ENCODE results near the gene PDSS2. TPM values are rescaled to one million over a fixed set of nuclear protein-coding genes. Genes with fewer than 3 reads are reported as not detected.

PDSS2 gene
- total RNA-seq, 2 experiments from 2014 or later, result 13.1 to 16.9 TPM

DNA sequence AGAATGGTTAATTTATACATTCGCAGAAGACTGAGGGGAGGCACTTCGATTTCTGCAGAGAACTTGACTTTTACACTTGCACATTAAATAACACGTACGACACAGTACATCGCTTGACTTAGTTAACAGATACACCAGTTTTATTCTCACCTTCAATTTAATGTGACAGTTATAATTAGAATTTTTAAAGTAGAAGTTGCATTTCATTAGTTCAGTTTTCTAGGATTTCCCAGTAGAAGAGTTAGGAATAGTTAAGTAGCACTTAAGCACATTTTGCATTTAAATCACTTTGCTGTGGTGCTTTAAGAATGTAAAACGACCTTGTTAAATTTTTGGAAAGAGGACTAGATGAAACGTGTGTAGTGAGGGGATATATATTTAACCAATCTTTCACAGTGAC, 342.4 kb downstream of the PDSS2 start:
- peak overlapping the region; percentile 70 for H3K4me3 Mint-ChIP-seq
- no peaks in the 10 kb centered on the region for H3K36me3 Mint-ChIP-seq
- H3K27me3 Mint-ChIP-seq, result peaks cover 18% of the 10 kb centered on the region
- no peaks in the 10 kb centered on the region for H3K9me3 Mint-ChIP-seq (ENCODE audit: low read depth)
- CTCF ChIA-PET, result interaction anchor here (0.9 to 4.2 kb wide), 3 partner anchors 14 to 551 kb away, joined by 3 to 59 read pairs (median 4); partner anchors contain the start of gene MTRES1
- DNase-seq, result no peak
- peaks cover 22% of the 10 kb centered on the region for H3K4me1 Mint-ChIP-seq
- ATAC-seq, result no peak
- no peak overlapping the region for H3K27ac Mint-ChIP-seq

DNA sequence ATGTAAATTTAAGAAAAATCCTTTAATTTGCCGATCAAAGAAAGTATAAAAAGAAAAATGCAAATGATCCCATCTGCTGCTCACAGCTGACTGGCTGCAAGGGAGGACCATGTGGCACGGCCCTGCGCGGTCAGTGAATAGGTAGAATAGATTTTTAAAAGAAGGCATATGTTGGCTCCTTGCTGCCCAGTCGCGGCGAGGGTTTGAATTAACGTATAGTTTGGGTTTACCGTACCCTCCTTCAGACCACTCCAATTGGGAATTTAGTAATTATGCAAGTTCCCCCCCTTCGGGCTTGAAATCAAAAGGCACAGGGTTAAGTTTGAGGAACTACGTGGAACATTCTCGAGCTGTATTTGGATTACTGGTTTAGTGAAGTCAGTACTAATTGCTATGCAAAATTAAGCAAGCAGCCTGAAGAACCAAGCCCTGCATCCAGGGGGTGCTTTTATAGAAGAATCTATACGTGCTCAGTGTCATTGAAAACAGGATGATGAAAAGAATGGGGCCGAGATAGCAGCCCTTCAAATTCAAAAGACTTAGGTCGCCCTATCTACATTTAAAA, 343.0 kb downstream of the PDSS2 start:
- peak overlapping the region; percentile 54 for H3K27ac Mint-ChIP-seq
- ATAC-seq (no peak), DNase-seq (peak; percentile 55)
- H3K36me3 Mint-ChIP-seq, result no peaks in the 10 kb centered on the region
- H3K4me3 Mint-ChIP-seq, result peak overlapping the region; percentile 70
- CTCF ChIA-PET, result interaction anchor here (0.7 to 4.2 kb wide), 9 partner anchors 8 to 732 kb away, joined by 3 to 59 read pairs (median 3); partner anchors contain the start of gene MTRES1
- H3K4me1 Mint-ChIP-seq, result peaks cover 20% of the 10 kb centered on the region
- H3K9me3 Mint-ChIP-seq (ENCODE audit: low read depth), result no peaks in the 10 kb centered on the region
- H3K27me3 Mint-ChIP-seq, result peaks cover 18% of the 10 kb centered on the region

DNA sequence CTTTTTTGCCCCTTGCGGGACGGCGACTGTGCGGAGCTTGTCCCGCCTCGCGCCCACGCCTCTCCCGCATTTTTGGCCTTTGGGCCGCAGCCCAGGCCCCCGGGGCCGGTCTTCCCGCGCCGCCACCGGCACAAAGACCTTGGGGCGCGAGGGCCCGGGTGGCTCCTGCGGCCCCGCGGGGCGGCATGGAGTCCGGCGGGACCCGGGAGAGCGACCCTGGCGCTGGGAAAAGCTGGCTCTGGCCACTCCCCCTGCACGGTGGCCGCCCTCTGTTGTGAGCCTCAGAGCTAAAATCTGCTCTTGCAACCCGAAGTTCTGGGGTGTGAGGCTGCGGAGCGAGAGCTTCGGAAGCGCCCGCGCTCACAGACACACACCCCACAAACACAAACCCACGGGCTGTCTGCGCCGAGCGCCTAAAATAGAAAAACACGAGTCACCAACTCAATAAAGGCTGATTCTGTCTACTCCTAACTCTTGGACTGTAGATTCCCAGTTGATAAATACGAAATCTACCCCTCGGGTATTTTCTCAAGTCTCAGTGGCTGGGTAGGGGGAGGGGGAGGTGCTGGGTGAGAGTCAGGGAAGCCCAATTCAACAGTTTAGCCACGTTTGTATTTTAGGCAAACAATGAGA, 343.6 kb downstream of the PDSS2 start:
- ATAC-seq, result peak; percentile 11
- Mint-ChIP-seq H3K4me1 (peaks cover 20% of the 10 kb centered on the region), H3K4me3 (peak overlapping the region; percentile 70), H3K27ac (peak overlapping the region; percentile 54), H3K27me3 (peaks cover 18% of the 10 kb centered on the region), H3K36me3 (no peaks in the 10 kb centered on the region), H3K9me3 (ENCODE audit: low read depth) (no peaks in the 10 kb centered on the region)
- CTCF ChIA-PET, result interaction anchor here (0.7 to 4.2 kb wide), 9 partner anchors 9 to 733 kb away, joined by 3 to 59 read pairs (median 3); partner anchors contain the start of gene MTRES1
- peak; percentile 43 for DNase-seq

DNA sequence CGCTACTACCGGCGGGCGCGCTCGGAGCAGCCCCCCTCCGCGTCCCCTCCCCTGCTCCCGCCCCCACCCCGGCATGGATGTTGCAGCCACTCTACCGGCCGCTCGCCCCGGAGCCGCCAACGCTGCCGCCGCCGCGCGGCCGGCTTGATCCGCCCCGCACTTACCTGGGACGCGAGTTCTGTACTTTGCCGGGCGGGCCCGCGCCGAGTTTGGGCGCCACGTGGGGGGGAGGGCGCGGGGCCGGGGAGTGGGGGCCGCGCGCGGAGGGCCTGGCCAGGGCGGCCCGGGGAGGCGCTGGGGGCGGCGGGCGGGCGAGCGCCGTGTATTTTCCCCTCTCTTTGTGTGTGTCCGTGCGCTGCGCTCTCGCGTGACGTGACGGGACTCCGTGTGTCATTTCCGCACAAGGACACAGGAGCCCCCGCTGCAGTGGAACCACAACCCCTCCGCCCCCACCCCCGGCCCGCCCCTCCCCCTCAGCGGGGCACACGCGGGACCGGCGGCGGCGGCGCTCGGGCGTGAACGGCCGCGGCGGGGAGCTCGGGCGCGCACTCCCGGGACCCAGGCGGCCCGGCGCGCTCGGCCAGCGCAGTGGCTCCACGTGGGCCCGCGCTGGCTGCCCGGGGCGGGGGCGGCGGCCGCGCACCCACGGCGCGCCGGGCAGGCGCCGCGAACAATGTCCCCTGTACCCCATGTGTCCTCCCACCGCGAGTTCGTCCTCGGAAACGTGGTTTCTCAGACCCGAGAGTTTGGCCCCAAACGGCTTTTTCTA, 344.3 kb downstream of the PDSS2 start, which contains the start of gene BEND3:
Gene BEND3, minus strand, starts transcription at position 590 of the 769 bp plus-strand sequence. CDS start 16,230 bp downstream, outside the sequence.
- Mint-ChIP-seq H3K27ac (peak within 1 kb of the TSS; percentile 54), H3K4me3 (peak within 1 kb of the TSS; percentile 70), H3K4me1 (peaks cover 23% of the 10 kb centered on the region), H3K27me3 (peaks cover 18% of the 10 kb centered on the region), H3K36me3 (peaks cover 1% of the 10 kb centered on the region), H3K9me3 (ENCODE audit: low read depth) (no peaks in the 10 kb centered on the region)
- peak; percentile 48 for DNase-seq
- CTCF ChIA-PET, result interaction anchor here (0.9 to 4.2 kb wide), 8 partner anchors 8 to 733 kb away, joined by 3 to 59 read pairs (median 4); partner anchors contain the start of gene MTRES1
- ATAC-seq, result peak; percentile 40

DNA sequence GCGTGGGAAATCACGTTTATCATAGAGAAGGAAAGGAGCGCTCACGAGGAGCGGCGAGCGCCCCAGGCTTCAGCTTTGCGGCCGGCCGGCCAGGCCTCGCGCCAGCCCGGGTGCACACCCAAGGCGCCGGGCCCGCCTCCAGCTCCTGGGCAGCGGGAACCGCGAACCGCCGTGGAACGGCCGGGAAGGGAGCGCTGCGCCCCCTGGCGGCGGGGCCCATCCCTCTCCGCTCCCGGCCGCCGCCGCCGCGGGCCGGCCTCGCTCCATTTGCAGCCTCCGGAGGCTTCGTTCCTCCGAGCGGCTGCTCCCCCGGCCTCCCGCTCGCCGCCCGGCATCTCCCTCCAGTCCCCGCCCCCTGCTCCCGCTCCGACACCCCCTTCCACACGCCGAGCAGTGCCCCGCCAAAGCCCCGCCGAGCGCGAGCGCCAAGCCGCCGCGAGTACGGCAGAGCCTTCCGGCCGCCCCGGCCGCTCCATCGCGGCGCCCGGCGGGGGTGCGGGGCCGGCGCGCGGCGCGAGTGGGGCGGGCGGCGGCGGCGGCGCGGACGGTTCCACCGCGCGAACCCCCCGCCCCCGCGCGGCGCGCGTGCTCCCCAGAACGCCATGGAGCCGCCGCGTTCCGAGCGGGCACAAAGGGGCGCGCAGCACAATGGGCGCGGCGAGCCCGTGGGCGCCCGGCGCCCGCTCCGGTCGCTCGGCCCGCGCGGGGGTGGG, 345.0 kb downstream of the PDSS2 start:
- Mint-ChIP-seq H3K9me3 (ENCODE audit: low read depth) (no peaks in the 10 kb centered on the region), H3K27me3 (peaks cover 18% of the 10 kb centered on the region), H3K27ac (peak overlapping the region; percentile 51), H3K4me3 (peak overlapping the region; percentile 68), H3K36me3 (peaks cover 1% of the 10 kb centered on the region), H3K4me1 (peaks cover 23% of the 10 kb centered on the region)
- peak; percentile 76 for DNase-seq
- CTCF ChIA-PET, result interaction anchor here (0.6 to 4.2 kb wide), 25 partner anchors 9 to 789 kb away, joined by 3 to 59 read pairs (median 4); partner anchors contain the start of genes ATG5 and MTRES1
- ATAC-seq, result peak; percentile 79

DNA sequence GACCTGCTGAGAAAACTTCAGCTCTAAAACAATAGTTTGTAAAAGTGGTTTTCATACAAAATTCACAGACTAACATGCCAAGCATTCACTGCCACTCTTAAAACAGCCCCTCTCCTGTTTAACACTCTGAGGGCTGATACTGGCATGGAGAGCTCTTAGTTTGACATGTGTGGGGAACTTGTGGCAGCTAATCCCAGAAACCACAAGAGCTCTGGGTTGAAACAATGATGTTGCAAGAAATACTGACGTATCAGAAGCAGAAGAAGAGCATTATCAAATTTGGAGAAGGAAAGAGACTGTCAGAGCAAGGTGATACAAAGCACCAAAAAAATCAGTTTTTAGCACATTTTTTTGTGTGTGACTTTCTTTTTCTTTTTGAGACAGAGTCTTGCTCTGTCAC, 349.2 kb downstream of the PDSS2 start:
- CTCF ChIA-PET, result no interaction called here
- Mint-ChIP-seq H3K27ac (no peak overlapping the region), H3K36me3 (peaks cover 1% of the 10 kb centered on the region), H3K9me3 (ENCODE audit: low read depth) (no peaks in the 10 kb centered on the region), H3K4me3 (no peak overlapping the region), H3K27me3 (no peaks in the 10 kb centered on the region), H3K4me1 (peaks cover 10% of the 10 kb centered on the region)
- DNase-seq (no peak), ATAC-seq (no peak)

DNA sequence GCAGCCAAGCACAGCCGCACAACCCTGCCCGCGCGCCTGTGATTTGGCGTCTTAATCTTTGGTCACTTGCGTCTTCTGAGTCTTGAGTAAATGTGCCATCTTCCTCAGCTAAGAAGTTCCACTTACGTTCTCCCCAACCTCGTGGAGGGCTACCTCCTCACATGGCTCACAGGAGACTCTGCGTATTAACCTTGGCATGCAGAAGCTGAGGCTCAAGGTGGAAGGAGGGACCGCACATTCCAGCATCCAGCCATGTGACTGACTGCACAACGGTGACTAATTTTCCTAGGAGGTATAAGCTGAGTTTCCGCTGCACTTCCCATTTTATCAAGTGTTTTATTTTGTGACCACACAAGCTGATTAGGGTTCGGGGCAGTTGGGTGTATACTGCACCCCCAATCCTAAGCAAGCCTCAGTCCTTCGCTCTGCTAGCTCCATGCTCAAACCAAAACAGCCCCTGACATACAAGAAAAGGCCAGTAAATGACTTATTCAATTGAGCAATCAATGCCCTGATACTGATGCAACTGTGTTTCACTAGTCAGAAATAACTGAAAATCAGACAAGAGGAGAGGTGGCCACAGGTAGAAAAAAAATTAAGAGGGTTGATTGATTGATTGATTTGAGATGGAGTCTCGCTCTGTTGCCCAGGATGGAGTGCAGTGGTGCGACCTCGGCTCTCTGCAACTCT, 351.0 kb downstream of the PDSS2 start:
- Mint-ChIP-seq H3K4me3 (no peak overlapping the region), H3K36me3 (peaks cover 1% of the 10 kb centered on the region), H3K27ac (no peak overlapping the region), H3K9me3 (ENCODE audit: low read depth) (no peaks in the 10 kb centered on the region), H3K4me1 (peaks cover 4% of the 10 kb centered on the region), H3K27me3 (no peaks in the 10 kb centered on the region)
- DNase-seq (no peak), ATAC-seq (no peak)
- CTCF ChIA-PET, result interaction anchor here (0.9 kb wide), 1 partner anchor 96 kb away, joined by 3 read pairs; no protein-coding TSS in a partner anchor

DNA sequence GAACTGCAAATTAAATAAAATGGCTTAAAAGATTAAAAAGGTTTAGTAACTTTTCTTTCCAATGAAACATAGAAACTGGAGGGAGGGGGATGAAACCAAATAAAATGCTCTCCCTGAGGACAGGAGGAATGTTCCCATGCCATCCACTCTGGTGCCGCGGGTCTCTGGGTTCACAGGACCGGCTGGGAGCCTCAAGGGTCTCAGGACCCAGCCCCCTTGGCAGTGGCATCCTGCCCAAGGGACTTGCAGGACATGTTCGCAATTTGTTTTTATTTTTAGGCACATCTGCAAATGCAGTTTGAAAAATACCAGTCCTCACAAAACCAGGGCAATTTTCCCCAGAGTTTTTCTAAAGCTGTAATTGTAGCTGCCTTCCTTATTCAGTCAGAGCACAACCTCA, 351.6 kb downstream of the PDSS2 start:
- Mint-ChIP-seq H3K4me3 (no peak overlapping the region), H3K4me1 (peaks cover 3% of the 10 kb centered on the region), H3K27ac (no peak overlapping the region), H3K36me3 (peaks cover 1% of the 10 kb centered on the region), H3K9me3 (ENCODE audit: low read depth) (no peaks in the 10 kb centered on the region), H3K27me3 (no peaks in the 10 kb centered on the region)
- CTCF ChIA-PET, result interaction anchor here (0.9 kb wide), 1 partner anchor 96 kb away, joined by 3 read pairs; no protein-coding TSS in a partner anchor
- ATAC-seq, result no peak
- no peak for DNase-seq

DNA sequence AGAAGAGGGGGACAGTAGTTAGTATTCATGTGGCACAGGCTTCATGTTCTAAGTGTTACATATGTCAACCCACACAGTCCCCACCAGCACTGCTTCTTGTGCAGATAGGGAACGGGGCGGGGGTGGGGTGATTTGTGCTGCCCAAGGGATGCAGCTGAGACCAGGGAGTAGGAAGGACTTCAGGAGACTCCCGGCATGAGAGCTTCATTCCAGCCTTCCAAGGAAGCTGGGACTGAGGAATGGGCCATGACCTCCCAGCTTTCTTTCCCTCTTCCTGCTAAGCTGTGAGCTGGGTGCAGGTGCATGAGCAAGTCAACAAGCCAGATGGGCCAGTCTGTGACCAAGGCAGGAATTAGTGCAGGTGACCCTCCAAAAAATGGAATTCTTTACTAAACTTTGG, 353.2 kb downstream of the PDSS2 start:
- no peak for DNase-seq
- H3K36me3 Mint-ChIP-seq, result peaks cover 1% of the 10 kb centered on the region
- ATAC-seq, result no peak
- no peak overlapping the region for H3K4me3 Mint-ChIP-seq
- CTCF ChIA-PET, result interaction anchor here (1.1 kb wide), 1 partner anchor 10 kb away, joined by 4 read pairs; the partner anchor contains the start of gene BEND3
- peaks cover 3% of the 10 kb centered on the region for H3K4me1 Mint-ChIP-seq
- no peak overlapping the region for H3K27ac Mint-ChIP-seq
- no peaks in the 10 kb centered on the region for H3K9me3 Mint-ChIP-seq (ENCODE audit: low read depth)
- no peaks in the 10 kb centered on the region for H3K27me3 Mint-ChIP-seq

DNA sequence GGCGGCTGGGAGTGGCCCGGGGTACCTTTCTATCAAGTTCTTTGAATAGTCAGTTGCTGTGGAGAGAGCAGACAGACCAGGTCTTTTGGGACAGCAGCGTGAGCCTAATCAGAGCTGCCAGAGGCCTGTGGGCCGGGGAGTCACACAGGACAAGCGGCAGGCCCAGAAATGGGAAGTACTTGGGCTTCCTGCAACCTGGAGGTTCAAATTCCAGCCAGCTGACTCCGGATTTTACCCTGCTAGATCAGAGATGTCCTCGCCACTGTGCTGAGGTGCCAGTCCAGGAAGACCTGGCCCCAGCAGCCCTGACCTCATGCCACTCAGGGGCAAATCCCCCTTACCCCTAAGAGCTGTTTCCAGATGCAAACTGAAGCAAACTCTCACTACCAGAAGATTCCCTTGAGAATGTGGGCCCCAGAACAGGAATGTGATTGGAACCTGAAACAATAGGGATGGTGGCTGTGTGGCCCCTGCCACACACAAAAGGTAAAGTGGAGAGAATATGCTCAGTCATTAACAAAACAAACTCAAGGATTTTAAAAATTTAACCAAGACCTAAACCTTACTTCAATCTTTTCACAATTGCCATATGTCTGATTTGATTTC, 353.8 kb downstream of the PDSS2 start:
- Mint-ChIP-seq H3K4me3 (no peak overlapping the region), H3K9me3 (ENCODE audit: low read depth) (no peaks in the 10 kb centered on the region), H3K36me3 (peaks cover 1% of the 10 kb centered on the region), H3K27ac (no peak overlapping the region), H3K4me1 (peaks cover 3% of the 10 kb centered on the region), H3K27me3 (no peaks in the 10 kb centered on the region)
- CTCF ChIA-PET, result no interaction called here
- DNase-seq (no peak), ATAC-seq (no peak)

DNA sequence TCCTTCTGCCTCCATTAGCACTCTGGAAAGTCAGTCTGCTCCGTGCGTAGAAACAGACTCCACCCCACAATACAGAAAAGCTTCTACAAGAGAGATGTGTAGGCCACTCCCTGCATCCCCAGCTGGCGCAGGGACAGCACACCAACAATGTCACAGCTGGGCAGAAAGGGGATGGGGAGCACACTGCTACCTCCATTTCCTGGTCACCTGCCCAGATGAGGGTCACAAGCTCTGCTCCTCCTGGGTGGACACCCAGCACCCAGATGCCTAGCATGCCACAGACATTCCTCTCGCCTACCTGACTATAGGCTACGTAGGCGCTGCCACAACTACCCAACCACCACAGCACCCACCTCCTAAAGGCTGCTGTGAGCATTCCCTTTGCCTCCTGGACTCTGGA, 356.3 kb downstream of the PDSS2 start:
- Mint-ChIP-seq H3K4me3 (no peak overlapping the region), H3K27me3 (no peaks in the 10 kb centered on the region), H3K36me3 (no peaks in the 10 kb centered on the region), H3K4me1 (peaks cover 1% of the 10 kb centered on the region), H3K9me3 (ENCODE audit: low read depth) (no peaks in the 10 kb centered on the region), H3K27ac (no peak overlapping the region)
- ATAC-seq (no peak), DNase-seq (no peak)
- CTCF ChIA-PET, result interaction anchor here (2.6 kb wide), 1 partner anchor 11 kb away, joined by 9 read pairs; no protein-coding TSS in a partner anchor

All from activated CD8-positive, alpha-beta memory T cell treated with anti-CD3 and anti-CD28 coated beads, Interleukin-2, amount 10 ng/mL, durations not matched to agents 7 days and 5 days (primary cell).